ENCODE results near the gene EHF.

EHF gene

DNA sequence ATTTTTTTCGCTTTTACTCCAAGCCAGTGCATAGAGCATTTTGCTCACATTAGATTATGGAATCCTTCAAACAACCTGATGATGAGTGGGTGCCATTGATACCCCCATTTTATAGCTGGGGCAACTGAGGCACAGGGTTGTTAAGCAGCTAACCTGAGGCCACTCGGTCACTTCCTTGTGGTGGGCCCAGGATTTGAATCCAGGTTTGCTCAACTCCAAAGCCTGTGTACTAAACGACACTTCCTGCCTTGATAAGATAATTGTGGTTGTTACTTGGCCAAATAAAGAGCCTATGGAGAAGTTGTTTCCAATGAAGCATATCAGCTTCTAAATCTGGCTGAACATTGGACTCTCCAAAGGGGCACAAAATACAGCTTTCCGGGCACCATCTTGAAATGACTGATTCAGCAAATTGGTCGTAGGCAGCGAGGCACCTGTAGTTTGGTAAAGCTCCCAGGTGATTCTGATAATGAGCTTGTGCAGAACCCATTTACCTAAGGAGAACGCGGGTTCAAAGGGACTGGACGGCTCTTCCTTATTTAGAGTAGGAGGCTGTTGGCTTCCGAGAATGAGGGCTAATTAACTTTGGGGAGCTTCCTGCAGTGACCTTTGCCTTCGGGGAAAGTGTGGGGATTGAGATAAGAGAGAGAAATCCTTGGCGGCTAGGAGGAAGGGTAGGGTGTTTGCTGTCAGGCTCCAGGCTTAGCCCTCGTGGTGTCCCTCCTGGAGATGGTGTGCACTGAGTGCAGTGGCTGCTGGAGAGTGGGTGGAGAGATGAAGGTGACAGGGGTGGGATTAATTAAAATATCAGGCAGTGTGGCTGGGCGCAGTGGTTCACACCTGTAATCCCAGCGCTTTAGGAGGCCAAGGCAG, 17.5 kb upstream of the EHF start:
- no peak for DNase-seq

DNA sequence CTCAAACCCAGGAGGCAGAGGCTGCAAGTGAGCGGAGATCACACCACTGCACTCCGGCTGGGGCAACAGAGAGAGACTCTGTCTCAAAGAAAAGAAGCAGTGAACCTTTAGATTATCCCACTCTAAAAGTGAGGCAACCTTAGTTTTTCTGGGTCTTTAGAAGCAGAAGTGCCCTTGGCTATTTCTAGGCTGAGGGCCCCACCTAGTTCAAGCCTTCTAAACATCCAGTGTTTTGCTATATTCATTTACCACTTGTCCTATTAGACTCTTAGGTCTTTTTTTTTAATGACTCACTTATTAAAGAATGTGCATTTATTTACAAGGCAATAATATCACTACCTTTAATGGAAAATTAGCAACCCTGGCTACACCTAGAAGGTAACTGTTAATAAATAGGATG, 16.7 kb upstream of the EHF start:
- no peak for DNase-seq

DNA sequence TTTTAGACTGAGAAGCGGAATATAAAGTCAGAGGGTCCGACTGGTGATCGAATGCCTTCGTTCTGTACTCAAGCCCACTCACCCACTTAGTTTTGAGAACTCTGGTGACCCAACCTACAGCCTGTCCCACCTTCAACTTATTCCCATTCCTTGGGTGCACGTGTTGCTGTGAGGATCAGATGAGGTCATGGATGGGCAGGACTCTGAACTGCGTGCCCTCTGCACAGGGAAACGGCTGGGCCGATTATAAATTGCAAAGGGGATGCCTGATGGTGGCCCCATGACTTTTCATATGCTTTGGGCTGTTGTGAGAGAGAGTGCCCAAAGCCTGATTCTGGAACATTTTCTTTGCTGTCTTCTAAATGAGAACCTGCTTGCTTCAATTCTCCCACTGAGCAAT, 16.0 kb upstream of the EHF start:
- no peak for DNase-seq

DNA sequence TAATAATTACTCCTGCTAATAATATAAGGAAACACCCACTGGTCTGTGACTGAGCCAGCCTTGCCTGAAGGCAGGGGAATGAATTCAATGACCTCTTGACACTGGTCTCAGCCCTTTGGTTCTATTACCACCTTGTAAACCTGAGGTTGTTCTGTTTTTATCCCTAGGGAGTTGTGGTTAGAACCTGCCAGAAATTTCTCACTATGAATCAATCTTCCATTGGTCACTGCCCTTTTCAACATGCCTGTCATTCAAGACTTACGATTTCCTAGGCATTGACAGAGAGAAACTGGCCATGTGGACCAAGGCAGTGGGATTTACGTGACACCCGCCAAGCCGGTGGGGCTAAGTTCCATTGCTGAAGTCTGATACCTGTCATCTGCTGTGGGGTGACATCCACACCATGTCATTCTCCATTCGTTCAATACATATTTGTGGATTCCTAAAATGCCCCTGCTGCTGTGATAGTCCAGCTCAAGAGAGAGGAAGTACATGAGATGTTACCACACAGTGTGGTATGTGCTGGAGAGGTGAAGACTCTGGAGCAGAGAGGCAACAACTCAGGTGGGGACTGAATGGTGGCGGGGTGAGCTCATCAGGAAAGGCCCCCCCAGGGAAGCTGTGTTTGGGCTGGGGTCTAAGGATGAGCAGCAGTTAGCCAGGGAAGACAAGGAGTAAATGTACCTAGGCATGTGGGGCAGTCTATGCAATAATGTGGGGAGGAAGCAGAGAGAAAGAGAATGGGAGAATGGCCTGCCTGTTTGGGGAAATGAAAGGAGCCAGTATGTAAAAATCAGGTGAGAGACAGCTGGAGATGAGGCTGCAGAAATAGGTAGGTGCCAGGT, 15.2 kb upstream of the EHF start:
- DNase-seq = no peak

DNA sequence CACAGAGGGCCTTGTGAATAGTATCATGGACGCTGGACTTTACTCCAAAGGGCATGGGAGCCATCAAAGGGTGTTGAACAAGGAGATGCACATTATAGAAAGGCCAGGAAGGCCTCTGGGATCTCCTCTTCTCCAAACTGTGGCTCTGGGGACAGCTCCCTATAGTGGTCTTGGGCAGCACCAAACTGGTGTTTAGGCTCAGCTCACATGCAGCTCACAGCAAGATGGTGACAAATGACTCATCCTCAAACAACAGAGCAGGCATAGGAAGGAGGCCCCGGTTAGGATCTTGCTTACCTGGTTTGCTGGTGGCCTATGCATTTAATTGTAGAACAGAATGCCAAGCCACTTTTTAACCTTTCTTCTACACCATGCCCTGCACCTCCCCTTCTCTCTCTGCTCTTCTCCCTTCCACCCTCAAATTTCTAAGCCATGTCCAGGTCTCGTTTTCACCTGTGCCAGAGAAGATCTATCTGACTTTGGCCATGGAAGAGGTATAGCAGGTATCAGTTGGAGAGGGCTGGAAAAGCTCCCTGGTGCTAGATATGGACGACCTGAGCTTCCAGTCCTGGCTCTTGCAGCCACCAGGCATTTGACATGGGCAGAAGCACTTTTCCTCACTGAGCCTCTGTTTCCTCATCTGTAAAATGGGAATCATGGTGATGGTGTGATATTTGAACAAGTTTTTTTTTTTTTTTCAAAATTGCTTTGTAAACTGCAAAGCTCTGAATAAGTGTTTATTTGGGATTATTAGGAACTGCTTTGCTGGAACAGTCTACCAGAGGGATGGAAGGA, 14.4 kb upstream of the EHF start:
- no peak for DNase-seq

DNA sequence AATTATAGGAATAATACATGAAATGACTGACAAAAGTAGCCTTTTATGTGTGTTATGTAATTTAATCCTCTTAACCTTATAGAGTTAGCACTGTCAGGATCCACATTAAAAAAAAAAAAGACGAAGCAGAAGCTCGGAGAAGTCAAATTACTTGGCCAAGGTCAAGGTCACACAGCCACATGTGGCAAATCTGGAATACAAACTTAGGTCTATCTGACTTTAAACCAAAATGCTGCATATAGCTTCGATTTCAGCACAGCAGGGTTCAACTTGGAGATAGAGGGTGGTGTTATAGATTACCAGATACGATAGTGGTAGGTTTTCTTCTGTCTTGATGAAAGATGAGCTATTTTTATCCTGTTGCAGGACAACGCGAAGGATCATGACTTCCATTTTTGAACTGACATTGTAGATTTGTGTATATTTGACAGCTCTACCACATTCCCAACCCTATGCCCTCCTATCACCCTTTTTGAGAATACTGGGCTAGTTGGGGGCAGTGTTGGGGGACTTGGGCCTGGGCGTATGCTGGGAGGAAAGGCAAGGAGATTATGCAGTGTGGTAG, 11.6 kb upstream of the EHF start:
- DNase-seq = no peak

DNA sequence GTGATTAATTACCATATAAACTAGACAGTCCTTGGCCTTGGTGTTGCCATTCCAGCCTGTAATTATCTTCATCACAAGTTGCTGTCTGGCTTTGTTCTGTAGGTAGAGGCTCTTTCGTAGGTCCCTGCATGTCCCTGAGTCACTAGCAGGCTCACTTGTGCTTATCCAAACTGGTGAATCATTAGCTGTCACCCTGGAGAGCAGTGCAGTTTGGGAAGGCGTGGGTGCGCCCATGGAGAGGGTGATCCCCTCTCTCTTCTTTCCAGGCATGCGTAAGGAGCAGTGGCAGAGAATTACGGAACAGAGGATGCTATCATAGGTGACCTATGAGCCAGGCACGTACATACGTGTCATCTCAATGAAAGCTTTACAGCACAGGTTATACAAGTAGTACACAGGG, 11.0 kb upstream of the EHF start:
- DNase-seq = no peak

DNA sequence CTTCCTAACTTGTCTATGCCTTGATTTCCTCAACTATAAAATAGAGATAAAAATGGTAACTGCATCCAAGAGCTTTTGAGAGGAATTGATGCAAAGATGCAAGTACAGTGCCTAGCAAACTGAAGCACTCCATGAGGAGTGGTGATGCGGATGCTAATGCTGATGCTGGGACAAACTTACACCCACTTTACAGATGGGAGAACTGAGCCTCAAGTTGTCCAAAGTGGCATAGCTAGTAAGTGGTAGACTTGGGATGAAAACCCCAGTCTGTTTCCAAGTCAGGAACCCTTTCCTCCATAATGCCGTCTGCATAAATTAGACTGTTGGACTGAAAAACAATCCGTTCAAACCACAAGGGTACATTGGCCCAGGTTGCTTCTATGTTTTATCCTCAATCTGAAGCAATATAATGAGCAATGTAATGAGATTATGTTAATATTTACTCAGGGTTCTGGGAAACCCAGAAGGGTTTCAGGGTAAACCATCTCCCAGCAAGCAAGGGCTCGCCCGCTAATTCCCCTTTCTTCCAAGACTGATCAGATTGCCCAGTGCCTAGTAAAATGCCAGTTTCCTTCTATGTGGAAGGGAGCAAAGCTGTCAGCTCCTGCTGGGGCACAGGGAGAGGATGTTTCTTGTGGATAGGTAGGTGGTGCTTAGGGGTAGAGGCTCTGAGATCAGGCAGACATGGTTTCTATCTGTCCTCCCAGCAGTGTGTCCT, 10.4 kb upstream of the EHF start:
- no peak for DNase-seq

DNA sequence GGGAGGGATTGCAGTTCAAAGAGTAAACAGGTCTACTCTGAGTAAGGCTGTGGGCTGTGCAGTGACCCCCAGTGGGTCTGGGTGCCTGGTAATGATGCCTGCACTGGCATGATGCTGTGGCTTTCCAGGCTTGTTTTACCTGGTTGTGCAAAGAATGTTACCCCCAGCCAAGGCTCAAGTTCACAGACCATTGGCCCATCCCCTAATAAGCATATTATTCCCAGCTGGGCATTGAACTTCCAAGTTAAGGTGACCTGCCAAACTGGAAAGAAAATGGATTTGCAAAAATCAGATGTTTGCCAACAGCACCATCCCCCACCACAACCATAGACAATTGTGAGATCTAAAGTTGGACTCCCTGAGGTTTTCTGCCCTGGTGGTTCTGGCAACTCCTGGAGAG, 7.9 kb upstream of the EHF start:
- DNase-seq = no peak

DNA sequence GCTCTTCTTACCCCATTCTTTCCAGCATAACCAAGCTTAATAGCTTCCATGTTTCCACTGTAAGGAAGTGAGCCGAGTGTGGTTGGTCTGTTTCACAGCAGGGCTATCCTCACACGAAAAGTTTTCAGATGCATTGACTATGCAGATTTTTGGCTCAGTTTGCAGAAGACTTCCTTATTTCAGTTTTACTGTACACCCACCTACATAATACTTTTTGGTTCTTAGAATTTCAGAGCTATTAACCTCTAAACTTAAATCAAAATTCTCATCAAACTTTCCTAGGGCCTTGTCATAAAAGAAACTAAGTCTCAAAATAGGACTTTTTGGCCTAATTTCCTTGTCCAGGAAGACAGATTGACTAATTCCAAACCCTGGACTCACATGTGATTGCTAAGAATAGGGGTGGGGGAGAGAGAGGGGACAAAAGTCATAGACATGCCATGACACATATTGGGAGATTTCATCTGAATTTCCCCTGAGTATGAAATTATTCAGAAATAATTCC, 7.3 kb upstream of the EHF start:
- no peak for DNase-seq

DNA sequence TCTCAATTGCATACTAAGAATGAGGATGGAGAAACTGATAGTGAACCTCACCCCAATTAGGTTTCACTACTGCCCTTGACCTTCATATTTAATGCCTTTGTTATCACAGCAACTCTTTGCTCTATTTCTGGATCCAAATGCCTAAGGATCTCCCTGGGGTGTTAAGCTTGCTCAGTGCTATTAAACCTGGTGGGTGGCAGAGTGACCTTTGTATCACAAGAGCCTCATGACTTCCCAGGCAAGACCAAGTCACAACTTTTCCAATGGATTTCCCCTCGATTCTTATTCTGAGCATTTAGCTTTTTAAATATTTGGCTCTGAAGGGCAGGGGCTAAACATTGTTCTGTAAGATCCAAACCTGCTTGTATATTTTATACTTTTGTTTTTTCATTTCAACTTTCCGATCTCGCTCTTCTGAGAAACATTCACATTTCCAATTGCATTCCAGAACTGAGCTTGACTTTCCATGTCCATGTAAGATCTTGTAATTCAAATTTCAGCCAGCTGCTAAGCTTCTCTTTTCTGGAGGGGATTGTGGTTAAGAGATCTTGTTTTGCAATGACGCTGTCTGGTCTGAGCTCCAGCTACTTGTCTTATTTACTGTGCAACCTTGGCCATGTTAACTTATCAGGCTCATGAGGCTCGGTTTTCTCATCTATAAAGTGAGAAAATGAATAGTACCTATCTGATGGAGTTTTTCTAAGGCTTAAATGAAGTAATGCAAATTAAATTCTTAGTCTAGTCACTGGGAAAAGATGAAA, 6.4 kb upstream of the EHF start:
- no peak for DNase-seq

DNA sequence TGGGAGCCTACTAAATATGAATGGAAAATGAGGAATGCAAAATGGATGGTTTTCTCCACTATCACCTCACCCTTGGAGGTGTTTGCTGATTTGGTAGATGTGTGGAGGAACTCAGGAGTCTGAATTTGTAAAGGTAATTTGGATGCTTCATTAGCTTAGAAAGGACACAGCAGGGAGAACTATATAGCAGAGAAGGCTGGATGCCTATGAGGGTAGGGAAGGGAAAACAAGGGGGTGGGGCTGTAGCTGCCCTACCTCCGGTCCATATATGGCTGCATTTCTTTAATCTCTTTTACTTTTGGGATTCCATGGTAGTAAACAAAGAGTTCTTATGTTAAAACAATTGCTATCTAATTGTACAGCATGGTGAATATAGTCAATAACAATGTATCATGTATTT, 4.8 kb upstream of the EHF start:
- DNase-seq = no peak

DNA sequence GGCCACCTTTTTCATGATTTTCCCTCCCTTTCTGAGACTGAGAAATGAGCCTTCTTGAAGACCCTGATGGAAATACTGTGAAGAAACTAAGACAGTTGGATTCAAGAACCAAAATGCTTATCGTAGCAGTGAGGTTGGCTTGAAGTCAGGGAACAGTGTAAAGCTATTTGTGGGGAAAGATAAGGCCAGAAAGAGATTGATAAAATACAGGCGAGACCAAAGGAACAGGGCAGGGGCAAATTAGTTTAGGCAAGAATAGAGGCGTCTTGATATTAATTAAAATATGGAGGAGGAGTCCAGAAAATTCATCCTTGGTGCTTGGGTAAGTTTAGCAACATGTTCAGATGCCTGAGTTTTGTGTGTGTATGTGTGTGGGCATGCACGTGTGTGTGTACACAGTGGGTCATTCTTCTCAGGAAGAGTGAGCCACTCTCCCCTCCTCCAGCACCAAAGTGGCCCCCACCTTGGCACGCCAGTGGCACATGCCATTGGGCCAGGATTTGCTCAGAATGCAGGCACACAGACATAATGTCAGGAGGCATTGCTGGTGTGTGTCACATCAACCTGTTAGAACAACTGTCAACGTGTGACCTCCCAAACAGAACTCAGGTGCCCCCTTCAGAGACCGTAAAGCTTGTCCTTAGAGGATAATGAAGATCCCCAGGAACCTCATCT, 3.9 kb upstream of the EHF start:
- DNase-seq = no peak

DNA sequence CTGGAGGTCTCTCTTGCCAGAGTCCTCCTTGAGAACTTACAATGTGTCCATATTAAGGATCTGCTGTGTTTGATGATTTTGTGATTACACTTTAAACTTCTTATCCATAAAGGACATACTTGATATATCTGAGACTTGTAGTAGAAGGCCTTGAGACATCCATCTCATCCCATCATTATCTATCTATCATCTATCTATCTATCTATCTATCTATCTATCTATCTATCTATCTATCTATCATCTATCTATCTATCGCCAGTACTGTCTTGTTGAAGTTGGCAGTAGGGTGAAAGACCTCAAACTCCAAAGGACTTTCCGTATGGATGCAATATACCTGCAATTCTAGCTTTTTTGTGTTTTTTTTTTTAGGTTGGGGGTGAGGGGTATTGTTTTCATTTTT, 2.5 kb upstream of the EHF start:
- DNase-seq = no peak

DNA sequence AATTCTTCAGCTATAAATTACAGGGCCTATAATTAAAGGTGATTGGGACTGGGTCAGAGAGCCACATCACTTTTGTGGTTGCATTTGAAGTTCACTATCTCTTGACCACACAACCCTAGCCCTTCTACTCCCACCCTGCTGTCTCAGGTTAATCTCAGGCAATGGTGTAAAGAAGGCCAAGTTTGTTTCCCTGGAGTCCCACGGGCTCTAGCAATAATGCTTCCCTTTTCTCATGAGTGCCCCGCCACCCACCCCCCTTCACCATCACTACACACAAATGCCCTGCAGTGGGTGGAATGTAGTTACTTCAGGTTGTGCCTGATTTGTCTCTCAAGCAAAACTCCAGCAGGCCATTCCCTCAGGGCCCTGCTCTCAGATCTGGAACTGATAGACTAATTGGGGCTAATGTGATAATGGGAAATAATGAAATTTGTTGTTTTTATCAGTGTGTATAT, 1.8 kb upstream of the EHF start:
- no peak for DNase-seq

DNA sequence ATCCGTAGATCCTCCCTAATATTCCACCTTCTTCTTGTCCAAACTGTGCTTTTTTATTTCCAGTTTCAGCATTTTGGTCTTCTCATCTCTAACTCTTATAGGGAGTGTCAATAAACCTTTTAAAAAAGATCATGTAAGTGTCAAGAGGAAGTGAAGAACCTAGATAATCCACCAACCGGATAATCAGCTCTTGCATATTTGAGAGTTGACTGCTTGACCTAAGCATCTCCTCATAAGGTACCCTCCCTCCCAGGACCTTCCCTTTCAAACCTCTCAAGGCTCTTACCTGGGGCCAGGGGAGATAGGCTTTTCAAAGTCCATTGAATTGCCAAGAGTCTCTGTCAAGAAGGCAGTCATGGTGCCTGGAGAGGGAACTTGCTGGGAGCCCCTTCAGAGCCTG, 691 bp upstream of the EHF start:
- no peak for DNase-seq

DNA sequence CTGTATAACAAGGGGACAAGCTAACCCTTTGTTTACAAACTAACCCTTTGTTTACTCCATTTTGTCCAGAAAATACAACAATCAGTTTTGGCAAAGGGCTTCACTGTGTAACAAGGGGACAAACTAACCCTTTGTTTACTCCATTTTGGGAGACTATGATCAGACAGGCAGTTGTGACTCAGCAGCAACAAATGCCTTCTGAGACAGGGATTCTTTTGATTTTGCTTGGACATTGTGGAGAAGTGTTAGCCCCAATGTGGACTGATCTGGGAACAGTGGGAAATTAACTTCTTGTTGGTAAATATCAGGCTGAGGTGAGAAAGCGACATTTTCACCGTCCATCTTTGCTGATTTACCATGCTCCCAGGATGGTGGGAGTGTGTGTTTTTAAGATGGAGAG, 983 bp downstream of the EHF start:
- no peak for DNase-seq

DNA sequence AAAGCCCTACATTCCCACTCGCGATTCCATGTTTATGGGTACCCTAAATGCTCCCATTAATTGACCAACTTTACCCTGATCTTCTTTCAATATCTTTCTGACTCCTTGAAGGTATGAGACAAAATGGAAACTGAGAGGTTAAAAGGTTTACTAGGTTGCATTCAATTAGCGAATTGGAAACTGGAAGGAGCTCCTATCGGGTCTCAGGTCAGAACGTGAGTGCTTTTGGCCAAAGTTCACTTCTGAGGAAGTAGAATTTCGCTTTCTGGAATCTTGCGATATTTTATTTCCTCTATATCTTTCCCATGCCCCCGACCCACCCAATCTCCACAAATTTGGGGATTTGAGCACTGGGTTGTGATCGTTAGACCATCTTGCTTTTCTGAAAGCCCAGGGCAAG, 2.6 kb downstream of the EHF start:
- no peak for DNase-seq

DNA sequence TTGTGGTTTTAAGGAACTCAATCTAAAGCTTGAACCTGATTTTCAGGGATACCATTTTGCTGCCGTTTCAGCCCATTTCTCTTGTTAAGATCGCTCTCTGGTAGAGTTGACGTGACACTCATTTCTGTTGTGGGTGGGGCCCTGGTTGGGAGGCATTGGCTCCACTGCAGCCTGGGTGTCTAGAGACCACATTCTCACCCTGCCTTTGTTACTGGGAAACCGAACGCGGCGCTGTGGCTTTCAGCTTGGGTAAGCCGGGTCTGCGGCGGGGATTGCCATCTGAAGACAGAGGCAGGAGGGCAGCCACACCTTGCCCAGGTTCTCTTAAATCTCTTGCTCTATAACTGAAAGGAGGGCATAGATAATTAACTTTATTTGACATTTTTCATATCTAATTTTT, 3.2 kb downstream of the EHF start:
- DNase-seq = no peak

DNA sequence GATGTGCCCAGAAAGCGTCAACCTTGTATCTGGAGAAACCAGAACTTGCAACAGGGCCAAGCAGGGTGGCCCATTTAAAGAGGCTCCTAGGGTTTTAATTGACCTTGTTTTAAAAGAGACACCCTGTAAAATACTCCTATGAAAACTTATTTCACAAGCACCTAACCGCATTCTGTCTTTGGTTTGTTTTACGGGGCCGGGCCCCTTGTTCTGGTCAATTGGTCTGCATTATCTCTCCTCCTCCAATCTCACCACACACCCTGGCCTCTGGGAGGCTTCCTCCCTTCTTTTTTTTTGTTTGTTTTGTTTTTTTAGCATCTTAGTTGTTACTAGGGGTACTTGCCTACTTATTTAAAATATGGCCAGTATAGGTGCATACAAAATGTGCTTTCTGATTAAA, 4.7 kb downstream of the EHF start:
- no peak for DNase-seq

DNA sequence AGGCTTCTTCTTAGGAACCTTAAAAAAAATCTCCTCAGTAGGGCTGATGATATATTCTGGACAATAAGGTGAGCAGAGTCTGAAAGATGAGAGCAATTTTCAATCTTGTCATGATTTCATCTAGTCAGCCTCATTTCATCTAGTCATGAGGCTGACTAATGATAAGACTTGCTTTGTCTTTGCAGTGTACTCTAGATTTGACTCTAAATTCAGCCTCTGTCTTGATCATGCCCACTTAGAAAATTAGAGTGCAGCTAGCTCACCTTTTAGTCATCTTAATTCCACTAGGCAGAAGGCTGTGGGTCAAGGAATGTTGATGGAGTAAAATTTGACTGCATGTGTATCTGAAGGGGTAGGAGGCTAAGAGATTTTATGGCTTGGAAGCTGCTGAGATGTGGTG, 5.5 kb downstream of the EHF start:
- DNase-seq = no peak
